HepG2 (cell line): ENCODE results near the gene NOL4L. TPM values are rescaled to one million over a fixed set of nuclear protein-coding genes. Genes with fewer than 3 reads are reported as not detected.

Experiments used
- ATAC-seq: fragments of 200-7000 bp; cut with Tn5 transposase; 3 replicates; pipeline ENCODE4 v1.9.1; 2020; ENCODE audit warnings: mild to moderate bottlenecking, moderate library complexity
- BruUV-seq: library from RNA; stranded (reverse); fragments of 400-500 nt; replicated peaks from 2 replicates; lab custom pipeline; 2021; lab: Mats Ljungman, UMichigan
- CTCF ChIA-PET: fragments of 300-600 bp; formaldehyde crosslinking; extraction: SDS; loops from one replicate; lab custom pipeline; 2021; ENCODE audit warnings: low total read pairs, inconsistent platforms, low intra/inter-chr PET ratio; lab: Yijun Ruan, JAX
- POLR2A ChIA-PET: fragments of 350-600 bp; sonication (Branson Sonifier 250); formaldehyde crosslinking; loops from one replicate; lab custom pipeline; 2020; ENCODE audit warnings: antibody characterized with exemption, inconsistent platforms; lab: Yijun Ruan, JAX
- DNase-seq: peaks from one replicate; pipeline ENCODE4 v3.0.0-alpha.2; 2015; ENCODE audit warnings: low spot score
- FAIRE-seq: peaks from 3 replicates; lab custom pipeline; 2011; peaks lifted over from hg19 to GRCh38; lab: Jason Lieb, UNC
- H2AFZ ChIP-seq: one replicate; pipeline ENCODE4 v1.6.1; 2011; ENCODE audit warnings: low read length, inconsistent platforms
- H3K27ac ChIP-seq: fragments of 300-600 bp; 3 replicates; pipeline ENCODE4 v1.8.0; 2011; ENCODE audit warnings: mixed run types, mild to moderate bottlenecking, mixed read lengths, low read length, inconsistent platforms; ENCODE audit not compliant: insufficient read depth; ENCODE audit errors: extremely low read length
- H3K27me3 ChIP-seq, 2 experiments: fragments of 200-600 bp in 1 of 2; 2 replicates in 1 of 2; 3 replicates in 1 of 2; pipeline versions ENCODE4 v1.6.0 to v1.8.0; 2011; ENCODE audit warnings: low read length in 2 of 2, mild to moderate bottlenecking in 2 of 2, moderate library complexity in 2 of 2, inconsistent platforms in 1 of 2; ENCODE audit not compliant: insufficient read depth in 2 of 2, control insufficient read depth in 1 of 2
- H3K36me3 ChIP-seq, 2 experiments: fragments of 200-600 bp in 1 of 2; replicated peaks in 1 of 2; 2 replicates in 1 of 2; 3 replicates in 1 of 2; pipeline versions ENCODE4 v1.5.1 to v1.8.0; 2011; ENCODE audit warnings: low read length in 2 of 2, inconsistent platforms in 1 of 2; ENCODE audit not compliant: insufficient read depth in 2 of 2, control insufficient read depth in 1 of 2
- H3K4me1 ChIP-seq: 2 replicates; pipeline ENCODE4 v1.5.1; 2012; ENCODE audit warnings: low read length, inconsistent platforms; ENCODE audit not compliant: insufficient read depth
- H3K4me2 ChIP-seq: 2 replicates; pipeline ENCODE4 v1.6.0; 2011; ENCODE audit warnings: low read depth, low read length, inconsistent platforms
- H3K4me3 ChIP-seq, 3 experiments: fragments of 200-600 bp in 1 of 3; sonication (generic), shearing (Covaris generic) in 1 of 3; replicated peaks in 1 of 3; 2 replicates each; pipeline ENCODE4 v1.5.1; 2011 to 2016; ENCODE audit warnings: low read length in 3 of 3, inconsistent platforms in 2 of 3, low read depth in 2 of 3, mild to moderate bottlenecking in 2 of 3, control low read depth in 1 of 3, mixed read lengths in 1 of 3; ENCODE audit not compliant: insufficient read depth in 1 of 3
- H3K79me2 ChIP-seq: one replicate; pipeline ENCODE4 v1.6.1; 2011; ENCODE audit warnings: low read length, inconsistent platforms; ENCODE audit not compliant: insufficient read depth
- H3K9ac ChIP-seq: 2 replicates; pipeline ENCODE4 v1.6.0; 2011; ENCODE audit warnings: mild to moderate bottlenecking, low read depth, low read length, inconsistent platforms; ENCODE audit not compliant: insufficient read depth
- H3K9me3 ChIP-seq: 2 replicates; pipeline ENCODE4 v1.5.1; 2012; ENCODE audit warnings: mild to moderate bottlenecking, low read length
- H4K20me1 ChIP-seq: 2 replicates; pipeline ENCODE4 v1.6.0; 2011; ENCODE audit warnings: inconsistent platforms, mild to moderate bottlenecking, low read length, moderate library complexity; ENCODE audit not compliant: insufficient read depth
- ARNTL ChIP-seq: sonication (generic); formaldehyde crosslinking; IDR thresholded peaks from 2 replicates; pipeline ENCODE4 v1.4.0; 2020; ENCODE audit warnings: mild to moderate bottlenecking, missing genetic modification reagents
- REPIN1 ChIP-seq: sonication (generic); formaldehyde crosslinking; IDR thresholded peaks from 2 replicates; pipeline ENCODE4 v1.8.0; 2022; ENCODE audit warnings: missing genetic modification reagents, low read depth, mild to moderate bottlenecking, borderline replicate concordance
- RFX1 ChIP-seq: fragments of 450-650 bp; IDR thresholded peaks from 2 replicates; pipeline ENCODE4 v1.6.1; 2017
- SETDB1 ChIP-seq: sonication (generic); formaldehyde crosslinking; IDR thresholded peaks from 2 replicates; pipeline ENCODE4 v1.5.1; 2020; ENCODE audit warnings: missing genetic modification reagents, mild to moderate bottlenecking, borderline replicate concordance
- SRF ChIP-seq: IDR thresholded peaks from 2 replicates; pipeline ENCODE4 v1.6.1; 2011; ENCODE audit warnings: mild to moderate bottlenecking, low read depth, low read length, moderate library complexity
- SRSF1 ChIP-seq: fragments of 200-400 bp; formaldehyde crosslinking; optimal IDR thresholded peaks from 2 replicates; pipeline ENCODE3; 2017; ENCODE audit warnings: mild to moderate bottlenecking, low read depth, low read length, moderate library complexity
- SRSF4 ChIP-seq: fragments of 200-400 bp; formaldehyde crosslinking; IDR thresholded peaks from one replicate; pipeline ENCODE4 v1.6.1; 2018; ENCODE audit warnings: mild to moderate bottlenecking, low read depth, low read length, moderate library complexity; ENCODE audit not compliant: poor library complexity, severe bottlenecking
- ZNF17 ChIP-seq: sonication (generic); formaldehyde crosslinking; IDR thresholded peaks from 2 replicates; pipeline ENCODE4 v1.5.0; 2020; ENCODE audit warnings: mild to moderate bottlenecking, missing genetic modification reagents
- ZNF235 ChIP-seq: sonication (generic); formaldehyde crosslinking; IDR thresholded peaks from 2 replicates; pipeline ENCODE4 v1.8.1; 2023; ENCODE audit warnings: mild to moderate bottlenecking, missing genetic modification reagents, borderline replicate concordance
- ZNF484 ChIP-seq: sonication (generic); formaldehyde crosslinking; IDR thresholded peaks from 2 replicates; pipeline ENCODE4 v1.5.1; 2020; ENCODE audit warnings: mild to moderate bottlenecking, low read depth, missing genetic modification reagents, borderline replicate concordance
- ZNF547 ChIP-seq: sonication (generic); formaldehyde crosslinking; IDR thresholded peaks from 2 replicates; pipeline ENCODE4 v1.5.1; 2020; ENCODE audit warnings: mild to moderate bottlenecking, missing genetic modification reagents
- ZNF678 ChIP-seq: sonication (generic); formaldehyde crosslinking; IDR thresholded peaks from 2 replicates; pipeline ENCODE4 v1.4.0; 2020; ENCODE audit warnings: mild to moderate bottlenecking, missing genetic modification reagents
- ZNF703 ChIP-seq: sonication (generic); formaldehyde crosslinking; IDR thresholded peaks from 2 replicates; pipeline ENCODE4 v1.5.1; 2020; ENCODE audit warnings: missing genetic modification reagents, mild to moderate bottlenecking, moderate library complexity, borderline replicate concordance
- ZNF709 ChIP-seq: sonication (generic); formaldehyde crosslinking; IDR thresholded peaks from 2 replicates; pipeline ENCODE4 v1.5.0; 2020; ENCODE audit warnings: mild to moderate bottlenecking, missing genetic modification reagents
- WGBS: methylation state at CpG from one replicate; pipeline ENCODE4 v1.1.6; 2017; ENCODE audit warnings: low lambda C conversion rate; 5-methylcytosine and 5-hydroxymethylcytosine counted together
- in situ Hi-C: cut with HindIII; loops from 2 replicates; pipeline ENCODE4 v1.10.0; 2017; ENCODE audit warnings: low pct_unique_long_range_greater_than_20kb; ENCODE audit not compliant: extremely low pct_ligation_motif_present
- intact Hi-C: fragments of 100-400 bp; cut with micrococcal nuclease; formaldehyde crosslinking; loops from one replicate; pipeline ENCODE4 v1.10.0; 2022; ENCODE audit not compliant: unreplicated experiment
- polyA plus RNA-seq, 8 experiments: library from polyadenylated mRNA; depleted of rRNA in 3 of 8; stranded (reverse) in 7 of 8; unstranded in 1 of 8; fragments of >200 nt; fragmentation: Illumina TruSeq in 4 of 8; extraction: Trizol in 4 of 8; gene quantifications; 2 replicates each; pipeline versions ENCODE4 v1.2.1 to v1.2.3, GENCODE V29; 2011 to 2016; ENCODE audit warnings: low read depth in 4 of 8, missing spikeins in 1 of 8, mixed read lengths in 1 of 8; ENCODE audit not compliant: insufficient read depth in 1 of 8
- total RNA-seq, 5 experiments: library from RNA; depleted of rRNA; stranded (reverse); fragments of >200 nt; fragmentation: Illumina TruSeq; extraction: Trizol; gene quantifications; 2 replicates each; pipeline ENCODE4 v1.2.3, GENCODE V29; 2016; ENCODE audit warnings: low read depth in 1 of 5
- TF ChIP-seq, protein P1 (sequence below): sonication (generic); formaldehyde crosslinking; IDR thresholded peaks from 2 replicates; pipeline ENCODE4 v1.5.1; 2020; ENCODE audit warnings: mild to moderate bottlenecking, missing genetic modification reagents, borderline replicate concordance
- TF ChIP-seq, protein P2 (sequence below): sonication (generic); formaldehyde crosslinking; IDR thresholded peaks from 2 replicates; pipeline ENCODE4 v1.4.0; 2020; ENCODE audit warnings: missing genetic modification reagents, mild to moderate bottlenecking, borderline replicate concordance
- TF ChIP-seq, protein P3 (sequence below), 2 experiments: fragments of 450-650 bp in 1 of 2; sonication (generic) in 1 of 2; formaldehyde crosslinking; IDR thresholded peaks; 2 replicates each; pipeline versions ENCODE4 v1.5.0 to v1.8.0; 2020 to 2022; ENCODE audit warnings: mild to moderate bottlenecking in 1 of 2, missing genetic modification reagents in 1 of 2
- TF ChIP-seq, protein P4 (sequence below): sonication (generic); formaldehyde crosslinking; IDR thresholded peaks from 2 replicates; pipeline ENCODE4 v1.8.0; 2022; ENCODE audit warnings: missing genetic modification reagents, low read depth, mild to moderate bottlenecking, borderline replicate concordance

Gene NOL4L
- total and polyA plus RNA-seq, 2 of the 13 experiments (the other 11 are each of a cell fraction or from before 2014, with no cell fraction given): 16.6 to 35.4 TPM

DNA sequence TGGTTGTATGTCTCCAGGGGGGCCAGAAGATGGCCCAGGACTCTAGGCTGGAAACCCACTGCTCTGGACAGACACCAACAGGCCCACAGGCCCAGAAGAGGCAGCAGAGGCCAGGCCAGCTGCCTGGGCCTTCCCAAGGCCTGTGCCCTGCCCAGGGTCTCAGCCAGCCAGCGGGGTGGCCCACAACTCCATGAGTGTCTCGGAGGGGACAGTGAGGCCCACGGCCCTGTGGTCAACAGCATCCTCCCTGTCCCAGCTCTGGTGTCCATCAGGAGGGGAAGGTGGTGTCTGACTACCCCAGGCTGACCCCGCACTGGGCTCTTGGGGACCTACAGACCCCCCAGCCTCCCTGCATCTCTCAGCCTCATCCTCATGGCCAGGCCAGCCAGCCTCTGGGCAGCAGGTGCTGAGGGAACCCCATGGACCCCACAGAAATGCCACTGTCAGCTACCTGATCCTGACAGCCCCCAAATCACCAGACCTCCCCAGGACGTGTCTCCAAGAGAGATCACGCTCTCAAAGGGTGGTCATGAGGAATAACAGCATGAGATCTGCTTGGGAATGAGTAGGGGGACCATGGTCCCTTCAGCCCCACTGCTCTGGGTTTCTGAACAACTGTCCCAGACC, 112.4 kb downstream of the NOL4L start:
- H3K9me3 ChIP-seq: no peaks in the 10 kb centered on the region
- no peak for FAIRE-seq
- 88% methylated on average over 3 of the region's 6 CpGs for WGBS
- H4K20me1 ChIP-seq: peaks cover 30% of the 10 kb centered on the region; the same call in 1 of the 2 replicates
- H3K9ac ChIP-seq: peak overlapping the region; percentile 69
- H3K79me2 ChIP-seq: peaks cover 91% of the 10 kb centered on the region
- H3K4me1 ChIP-seq: peaks cover 87% of the 10 kb centered on the region
- H3K27me3 ChIP-seq: no peaks in the 10 kb centered on the region
- ATAC-seq: no peak
- in situ Hi-C loops: loop anchor here (5.0 kb wide), 2 partner anchors 40 to 180 kb away; no protein-coding TSS in a partner anchor
- no peak for DNase-seq
- ChIA-PET CTCF (no interaction called here), POLR2A (interaction anchor here (1.0 to 7.0 kb wide), 5 partner anchors 10 to 69 kb away, joined by 3 to 81 read pairs (median 5); no protein-coding TSS in a partner anchor)
- intact Hi-C loops: loop anchor here (1.0 kb wide), 1 partner anchor 10 kb away; no protein-coding TSS in a partner anchor
- H3K4me3 ChIP-seq: peak overlapping the region; percentile 50 to 73 (median 51); a peak in 5 of 6 replicates
- H3K36me3 ChIP-seq: peaks cover 8 to 34% of the 10 kb centered on the region in 2 experiments; a peak in 4 of 5 replicates
- H3K4me2 ChIP-seq: peak overlapping the region; percentile 95
- peak overlapping the region; percentile 85 for H3K27ac ChIP-seq
- no peak overlapping the region for H2AFZ ChIP-seq
- no TSS peak for BruUV-seq
- TF ChIP-seq RFX1 (no peak), ZNF484 (CRISPR knock-in tag) (no peak), ZNF235 (no peak), ZNF17 (CRISPR knock-in tag) (no peak), ZNF709 (no peak), ZNF547 (CRISPR knock-in tag) (peak; percentile 55; the same call in 1 of the 2 replicates), SRF (no peak), SRSF4 (no peak), REPIN1 (CRISPR knock-in tag) (no peak), SETDB1 (CRISPR knock-in tag) (no peak), ZNF703 (CRISPR knock-in tag) (no peak), ARNTL (CRISPR knock-in tag) (peak; percentile 38; the same call in 1 of the 2 replicates), SRSF1 (no peak), ZNF678 (CRISPR knock-in tag) (0 out of 2 replicates have a peak, but pooled peaks have one; percentile 22)
- TF ChIP-seq, protein P1, sequence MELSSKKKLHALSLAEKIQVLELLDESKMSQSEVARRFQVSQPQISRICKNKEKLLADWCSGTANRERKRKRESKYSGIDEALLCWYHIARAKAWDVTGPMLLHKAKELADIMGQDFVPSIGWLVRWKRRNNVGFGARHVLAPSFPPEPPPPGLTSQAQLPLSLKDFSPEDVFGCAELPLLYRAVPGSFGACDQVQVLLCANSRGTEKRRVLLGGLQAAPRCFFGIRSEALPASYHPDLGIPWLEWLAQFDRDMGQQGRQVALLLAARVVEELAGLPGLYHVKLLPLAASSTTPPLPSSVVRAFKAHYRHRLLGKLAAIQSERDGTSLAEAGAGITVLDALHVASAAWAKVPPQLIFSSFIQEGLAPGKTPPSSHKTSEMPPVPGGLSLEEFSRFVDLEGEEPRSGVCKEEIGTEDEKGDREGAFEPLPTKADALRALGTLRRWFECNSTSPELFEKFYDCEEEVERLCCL (CRISPR knock-in tag): no peak
- TF ChIP-seq, protein P2, sequence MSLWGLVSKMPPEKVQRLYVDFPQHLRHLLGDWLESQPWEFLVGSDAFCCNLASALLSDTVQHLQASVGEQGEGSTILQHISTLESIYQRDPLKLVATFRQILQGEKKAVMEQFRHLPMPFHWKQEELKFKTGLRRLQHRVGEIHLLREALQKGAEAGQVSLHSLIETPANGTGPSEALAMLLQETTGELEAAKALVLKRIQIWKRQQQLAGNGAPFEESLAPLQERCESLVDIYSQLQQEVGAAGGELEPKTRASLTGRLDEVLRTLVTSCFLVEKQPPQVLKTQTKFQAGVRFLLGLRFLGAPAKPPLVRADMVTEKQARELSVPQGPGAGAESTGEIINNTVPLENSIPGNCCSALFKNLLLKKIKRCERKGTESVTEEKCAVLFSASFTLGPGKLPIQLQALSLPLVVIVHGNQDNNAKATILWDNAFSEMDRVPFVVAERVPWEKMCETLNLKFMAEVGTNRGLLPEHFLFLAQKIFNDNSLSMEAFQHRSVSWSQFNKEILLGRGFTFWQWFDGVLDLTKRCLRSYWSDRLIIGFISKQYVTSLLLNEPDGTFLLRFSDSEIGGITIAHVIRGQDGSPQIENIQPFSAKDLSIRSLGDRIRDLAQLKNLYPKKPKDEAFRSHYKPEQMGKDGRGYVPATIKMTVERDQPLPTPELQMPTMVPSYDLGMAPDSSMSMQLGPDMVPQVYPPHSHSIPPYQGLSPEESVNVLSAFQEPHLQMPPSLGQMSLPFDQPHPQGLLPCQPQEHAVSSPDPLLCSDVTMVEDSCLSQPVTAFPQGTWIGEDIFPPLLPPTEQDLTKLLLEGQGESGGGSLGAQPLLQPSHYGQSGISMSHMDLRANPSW: no peak
- TF ChIP-seq, protein P3, sequence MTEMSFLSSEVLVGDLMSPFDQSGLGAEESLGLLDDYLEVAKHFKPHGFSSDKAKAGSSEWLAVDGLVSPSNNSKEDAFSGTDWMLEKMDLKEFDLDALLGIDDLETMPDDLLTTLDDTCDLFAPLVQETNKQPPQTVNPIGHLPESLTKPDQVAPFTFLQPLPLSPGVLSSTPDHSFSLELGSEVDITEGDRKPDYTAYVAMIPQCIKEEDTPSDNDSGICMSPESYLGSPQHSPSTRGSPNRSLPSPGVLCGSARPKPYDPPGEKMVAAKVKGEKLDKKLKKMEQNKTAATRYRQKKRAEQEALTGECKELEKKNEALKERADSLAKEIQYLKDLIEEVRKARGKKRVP (CRISPR knock-in tag; IDR thresholded peaks at IDR 0.05): no peak
- TF ChIP-seq, protein P4, sequence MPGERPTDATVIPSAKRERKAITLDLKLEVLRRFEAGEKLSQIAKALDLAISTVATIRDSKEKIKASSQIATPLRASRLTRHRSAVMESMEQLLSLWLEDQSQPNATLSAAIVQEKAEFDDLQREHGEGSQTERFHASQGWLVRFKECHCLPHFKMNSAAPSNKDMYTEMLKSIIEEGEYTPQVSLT (CRISPR knock-in tag): no peak
